SU-DHL-6 (cell line): ENCODE measurements around the gene PDE4B.

Experiments used
- H2AFZ ChIP-seq: fragments of 200-600 bp; sonication (generic); 2 replicates; pipeline ENCODE4 v1.6.1; 2014; ENCODE audit warnings: low read depth, mild to moderate bottlenecking, moderate library complexity, mixed read lengths, antibody characterized with exemption, low read length; ENCODE audit not compliant: severe bottlenecking
- H3F3A ChIP-seq: fragments of 200-600 bp; shearing (Covaris generic); 2 replicates; pipeline ENCODE4 v1.6.0; 2016; ENCODE audit warnings: antibody characterized with exemption, mild to moderate bottlenecking; ENCODE audit not compliant: insufficient read depth
- H3K27ac ChIP-seq: fragments of 200-600 bp; sonication (generic); 2 replicates; pipeline ENCODE4 v1.5.1; 2016; ENCODE audit warnings: low read depth, mild to moderate bottlenecking, low read length, moderate library complexity, mixed read lengths
- H3K27me3 ChIP-seq: fragments of 200-600 bp; sonication (generic), shearing (Covaris generic); 2 replicates; pipeline ENCODE4 v1.6.0; 2014; ENCODE audit warnings: mild to moderate bottlenecking, low read length
- H3K36me3 ChIP-seq: fragments of 200-600 bp; sonication (generic); 2 replicates; pipeline ENCODE4 v1.6.1; 2014; ENCODE audit warnings: mild to moderate bottlenecking, low read length, mixed read lengths
- H3K4me2 ChIP-seq: fragments of 300-600, 200-600 bp; shearing (Covaris generic), sonication (generic); 2 replicates; pipeline ENCODE4 v1.6.0; 2014; ENCODE audit warnings: low read length, low read depth, mild to moderate bottlenecking; ENCODE audit not compliant: poor library complexity, severe bottlenecking
- H3K4me3 ChIP-seq: fragments of 200-600 bp; sonication (generic); 2 replicates; pipeline ENCODE4 v1.5.1; 2014; ENCODE audit warnings: antibody characterized with exemption, low read length, mild to moderate bottlenecking, mixed read lengths; ENCODE audit not compliant: insufficient read depth, poor library complexity, severe bottlenecking
- H3K79me2 ChIP-seq: fragments of 200-600 bp; sonication (generic); 2 replicates; pipeline ENCODE4 v1.6.1; 2014; ENCODE audit warnings: mild to moderate bottlenecking, low read length, moderate library complexity; ENCODE audit not compliant: insufficient read depth
- H3K9ac ChIP-seq: fragments of 200-600 bp; sonication (generic); 2 replicates; pipeline ENCODE4 v1.7.0; 2014; ENCODE audit warnings: mild to moderate bottlenecking, low read length
- H3K9me2 ChIP-seq: fragments of 200-600 bp; sonication (generic); replicated peaks from 2 replicates; pipeline ENCODE4 v1.6.1; 2014; ENCODE audit warnings: low read length; ENCODE audit not compliant: insufficient read depth
- H3K9me3 ChIP-seq: fragments of 200-600 bp; sonication (generic); 2 replicates; pipeline ENCODE4 v1.6.1; 2014; ENCODE audit warnings: low read length, mixed read lengths; ENCODE audit not compliant: insufficient read depth
- H4K20me1 ChIP-seq: fragments of 200-600 bp; sonication (generic); 2 replicates; pipeline ENCODE4 v1.6.1; 2014; ENCODE audit warnings: low read depth, mild to moderate bottlenecking, antibody characterized with exemption, low read length, moderate library complexity, mixed read lengths
- EZH2phosphoT487 ChIP-seq: fragments of 200-600 bp; sonication (generic), shearing (Covaris generic); conservative IDR thresholded peaks from 2 replicates; pipeline ENCODE4 v1.6.1; 2018; ENCODE audit warnings: mild to moderate bottlenecking, antibody characterized with exemption, low read length, moderate library complexity, mixed read lengths
- TF ChIP-seq, protein P1 (sequence below): fragments of 200-600 bp; sonication (generic); IDR thresholded peaks from one replicate; pipeline ENCODE4 v1.5.1; 2017; ENCODE audit warnings: antibody characterized with exemption, mild to moderate bottlenecking, low read length, moderate library complexity; ENCODE audit not compliant: insufficient read depth, poor library complexity, severe bottlenecking

Gene PDE4B

DNA sequence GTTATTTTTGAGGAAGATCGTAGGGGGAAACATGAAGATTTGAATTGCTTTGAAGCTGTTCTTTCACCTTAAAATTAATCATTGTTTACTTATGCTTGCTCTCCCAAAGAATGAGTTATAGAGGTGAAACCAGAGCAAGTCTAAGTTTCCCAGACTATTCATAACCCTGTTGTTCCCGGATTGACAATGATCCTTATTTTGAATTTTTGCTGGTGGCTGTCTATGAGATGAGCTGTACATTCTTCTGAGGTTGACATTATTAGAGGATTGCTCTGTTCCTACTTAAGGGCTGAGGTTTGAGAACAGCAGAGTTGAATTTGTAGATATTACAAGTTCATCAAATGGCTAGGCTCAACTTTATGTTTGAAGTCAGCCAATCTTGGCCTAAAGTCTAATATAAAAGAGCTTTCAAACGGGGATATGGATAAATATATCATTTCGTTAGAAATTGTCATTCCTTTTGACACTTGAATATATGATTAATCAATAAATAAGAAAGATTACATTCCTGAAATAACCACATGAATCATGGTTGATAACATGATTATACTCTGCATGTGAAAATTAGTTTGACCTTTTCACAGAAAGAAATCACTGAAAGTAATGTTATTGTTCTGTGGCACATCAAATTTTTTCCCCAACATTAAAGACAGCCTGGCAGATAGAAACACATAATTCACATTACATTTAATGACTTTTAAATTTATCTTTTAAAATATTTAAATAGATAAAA lies 19.1 kb upstream of the PDE4B start:
- no peaks in the 10 kb centered on the region for H3K36me3 ChIP-seq
- H2AFZ ChIP-seq = no peak overlapping the region
- no peak overlapping the region for H3K4me2 ChIP-seq
- H3K27ac ChIP-seq = no peak overlapping the region
- no peaks in the 10 kb centered on the region for H3F3A ChIP-seq
- no peaks in the 10 kb centered on the region for H4K20me1 ChIP-seq
- no peak overlapping the region for H3K9ac ChIP-seq
- no peak for TF ChIP-seq EZH2phosphoT487
- TF ChIP-seq, protein P1, sequence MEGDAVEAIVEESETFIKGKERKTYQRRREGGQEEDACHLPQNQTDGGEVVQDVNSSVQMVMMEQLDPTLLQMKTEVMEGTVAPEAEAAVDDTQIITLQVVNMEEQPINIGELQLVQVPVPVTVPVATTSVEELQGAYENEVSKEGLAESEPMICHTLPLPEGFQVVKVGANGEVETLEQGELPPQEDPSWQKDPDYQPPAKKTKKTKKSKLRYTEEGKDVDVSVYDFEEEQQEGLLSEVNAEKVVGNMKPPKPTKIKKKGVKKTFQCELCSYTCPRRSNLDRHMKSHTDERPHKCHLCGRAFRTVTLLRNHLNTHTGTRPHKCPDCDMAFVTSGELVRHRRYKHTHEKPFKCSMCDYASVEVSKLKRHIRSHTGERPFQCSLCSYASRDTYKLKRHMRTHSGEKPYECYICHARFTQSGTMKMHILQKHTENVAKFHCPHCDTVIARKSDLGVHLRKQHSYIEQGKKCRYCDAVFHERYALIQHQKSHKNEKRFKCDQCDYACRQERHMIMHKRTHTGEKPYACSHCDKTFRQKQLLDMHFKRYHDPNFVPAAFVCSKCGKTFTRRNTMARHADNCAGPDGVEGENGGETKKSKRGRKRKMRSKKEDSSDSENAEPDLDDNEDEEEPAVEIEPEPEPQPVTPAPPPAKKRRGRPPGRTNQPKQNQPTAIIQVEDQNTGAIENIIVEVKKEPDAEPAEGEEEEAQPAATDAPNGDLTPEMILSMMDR = no peak
- no peak overlapping the region for H3K4me3 ChIP-seq
- no peaks in the 10 kb centered on the region for H3K9me3 ChIP-seq
- H3K9me2 ChIP-seq = no peaks in the 10 kb centered on the region
- H3K27me3 ChIP-seq = no peaks in the 10 kb centered on the region
- no peaks in the 10 kb centered on the region for H3K79me2 ChIP-seq

DNA sequence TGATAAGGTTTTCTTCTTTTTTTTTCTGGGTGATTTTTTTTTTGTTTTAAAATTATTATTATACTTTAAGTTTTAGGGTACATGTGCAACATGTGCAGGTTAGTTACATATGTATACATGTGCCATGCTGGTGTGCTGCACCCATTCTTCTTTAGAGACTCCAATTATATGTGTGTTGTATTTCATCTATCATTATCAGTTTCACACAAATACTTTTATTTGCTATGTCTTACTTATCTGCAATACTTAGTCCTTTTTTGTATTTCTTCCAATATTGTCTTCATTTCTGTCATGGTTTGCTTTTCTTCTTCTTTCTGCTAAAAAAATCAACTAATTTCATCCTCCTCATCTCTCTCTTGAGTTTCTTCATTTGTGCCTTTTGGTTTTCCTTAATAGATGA lies 3.9 kb upstream of the PDE4B start:
- Histone ChIP-seq H4K20me1 (no peaks in the 10 kb centered on the region), H3K9me2 (no peaks in the 10 kb centered on the region), H3K9me3 (no peaks in the 10 kb centered on the region), H3K4me3 (no peak overlapping the region), H3K36me3 (no peaks in the 10 kb centered on the region), H3K27me3 (no peaks in the 10 kb centered on the region), H3F3A (no peaks in the 10 kb centered on the region), H3K27ac (no peak overlapping the region), H2AFZ (no peak overlapping the region), H3K4me2 (no peak overlapping the region), H3K79me2 (no peaks in the 10 kb centered on the region), H3K9ac (no peak overlapping the region)
- TF ChIP-seq EZH2phosphoT487 = no peak
- TF ChIP-seq, protein P1 = no peak

DNA sequence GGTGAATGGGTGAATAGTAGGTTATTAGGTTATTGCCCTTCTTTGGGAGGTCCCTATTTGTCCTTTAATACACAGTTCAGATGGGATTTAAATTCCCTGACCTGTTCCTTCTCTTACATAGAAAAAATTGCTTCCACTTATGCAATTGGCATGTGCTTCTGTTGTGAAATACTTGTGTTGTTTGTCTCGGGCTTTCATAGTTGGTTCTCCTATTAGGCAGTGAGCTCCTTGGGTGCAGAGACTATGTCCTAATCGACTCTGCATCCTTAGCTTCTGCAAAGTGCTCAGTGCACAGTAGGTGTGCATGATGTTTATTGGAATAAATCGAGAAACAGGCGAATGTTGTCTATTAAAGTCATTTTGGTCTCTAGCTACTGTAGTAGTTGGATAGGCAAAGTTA lies 1.3 kb upstream of the PDE4B start:
- H3K9ac ChIP-seq = no peak overlapping the region
- H3K9me2 ChIP-seq = no peaks in the 10 kb centered on the region
- H3K4me2 ChIP-seq = no peak overlapping the region
- H3F3A ChIP-seq = no peaks in the 10 kb centered on the region
- no peak overlapping the region for H3K4me3 ChIP-seq
- TF ChIP-seq, protein P1 = no peak
- no peak for TF ChIP-seq EZH2phosphoT487
- H3K9me3 ChIP-seq = no peaks in the 10 kb centered on the region
- H3K27ac ChIP-seq = no peak overlapping the region
- no peaks in the 10 kb centered on the region for H3K79me2 ChIP-seq
- no peak overlapping the region for H2AFZ ChIP-seq
- no peaks in the 10 kb centered on the region for H4K20me1 ChIP-seq
- no peaks in the 10 kb centered on the region for H3K27me3 ChIP-seq
- no peaks in the 10 kb centered on the region for H3K36me3 ChIP-seq
